Measurements from ENCODE around the gene DNM3.
"Not testable (repeated sequence)": the region's sequence is repeated elsewhere in the genome, so short reads cannot be mapped to it uniquely, and the experiment has no call there.

DNM3 gene

GRCh38 chr1:171985639-171986038 is 144.3 kb downstream of the DNM3 start:
- DNase-seq, result no peak

GRCh38 chr1:171988243-171988885 is 147.1 kb downstream of the DNM3 start:
- no peak for DNase-seq

DNA sequence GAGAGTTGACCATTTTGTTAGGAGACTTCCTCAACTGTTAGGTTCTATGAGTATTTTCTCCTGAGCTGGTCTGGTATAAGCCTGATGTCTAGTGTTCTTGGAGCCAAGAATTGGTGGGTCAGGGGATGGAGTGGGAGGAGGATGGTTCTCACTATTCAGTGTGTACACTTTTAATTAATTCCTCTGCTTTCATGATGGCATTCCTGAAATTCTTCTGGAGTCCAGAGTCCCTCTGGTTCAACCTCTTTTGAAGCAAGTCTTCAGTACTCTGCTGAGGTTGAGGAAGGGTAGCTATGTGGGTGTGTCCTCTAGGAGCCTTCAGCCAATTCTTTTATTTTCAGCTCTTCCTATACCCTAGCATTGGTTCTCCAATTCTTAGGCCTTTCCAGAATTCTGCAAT is 149.1 kb downstream of the DNM3 start:
- DNase-seq, result no peak

- DNase-seq, result no peak
These were observed 153.0 kb downstream of the DNM3 start for GRCh38 chr1:171994293-171994692.

GRCh38 chr1:171995573-171995972 is 154.3 kb downstream of the DNM3 start:
- no peak for DNase-seq

DNA sequence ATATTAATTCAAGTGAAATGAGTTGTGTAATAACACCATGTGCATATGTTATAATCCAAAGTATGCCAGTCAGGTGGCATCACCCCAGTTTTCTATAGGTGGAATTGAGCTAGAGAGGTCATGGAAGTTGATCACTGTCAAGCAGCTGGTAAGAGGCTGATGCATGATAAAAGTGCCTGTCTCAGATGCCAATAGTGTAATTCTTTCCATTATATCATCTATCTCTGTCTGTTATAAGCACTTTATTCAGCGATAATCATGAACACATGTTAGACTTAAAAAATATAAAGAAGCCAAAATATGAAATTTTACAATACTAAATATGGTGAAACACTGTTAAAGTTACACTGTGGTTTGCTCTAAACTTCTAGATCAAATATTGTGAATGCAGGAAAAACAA is 156.6 kb downstream of the DNM3 start:
- DNase-seq, result no peak

- DNase-seq, result no peak
These were observed 157.4 kb downstream of the DNM3 start for GRCh38 chr1:171998711-171999110.

DNA sequence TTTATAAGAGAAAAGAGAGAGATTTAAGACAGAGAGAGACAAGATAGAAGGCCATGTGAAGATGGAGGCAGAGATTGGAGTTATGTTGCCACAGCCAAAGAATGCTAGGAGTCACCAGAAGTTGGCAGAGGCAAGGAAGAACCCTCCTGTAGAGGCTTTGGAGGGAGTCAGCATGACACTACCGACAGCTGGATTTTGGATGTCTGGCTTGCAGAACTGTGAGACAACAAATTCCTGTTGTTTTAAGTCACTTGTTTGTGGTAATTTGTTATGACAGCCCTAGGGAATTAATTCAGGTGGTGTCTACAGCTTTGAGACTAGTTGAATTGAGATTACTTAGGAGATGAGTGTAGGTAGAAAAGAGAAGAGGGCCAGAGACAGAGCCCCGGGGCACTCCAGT is 158.5 kb downstream of the DNM3 start:
- DNase-seq, result no peak

DNA sequence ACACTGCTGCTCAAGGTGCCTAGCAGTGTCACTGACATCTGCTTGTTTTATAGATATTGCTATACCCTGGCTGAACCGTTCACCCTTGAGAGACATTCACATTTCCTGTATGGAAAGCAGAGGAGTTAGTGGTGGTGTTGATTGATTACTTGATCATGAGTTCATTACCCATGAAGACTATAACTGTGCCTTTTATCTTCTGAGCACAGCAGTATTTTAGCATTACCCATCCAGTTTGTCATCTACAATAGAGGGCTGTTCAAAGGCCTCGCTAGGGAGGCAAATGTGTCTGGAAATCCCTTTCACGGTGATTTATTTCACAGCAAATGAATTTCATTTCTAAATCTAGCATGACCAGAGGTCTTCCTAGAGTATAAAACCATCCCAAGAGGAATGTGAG is 160.0 kb downstream of the DNM3 start:
- DNase-seq, result no peak

DNA sequence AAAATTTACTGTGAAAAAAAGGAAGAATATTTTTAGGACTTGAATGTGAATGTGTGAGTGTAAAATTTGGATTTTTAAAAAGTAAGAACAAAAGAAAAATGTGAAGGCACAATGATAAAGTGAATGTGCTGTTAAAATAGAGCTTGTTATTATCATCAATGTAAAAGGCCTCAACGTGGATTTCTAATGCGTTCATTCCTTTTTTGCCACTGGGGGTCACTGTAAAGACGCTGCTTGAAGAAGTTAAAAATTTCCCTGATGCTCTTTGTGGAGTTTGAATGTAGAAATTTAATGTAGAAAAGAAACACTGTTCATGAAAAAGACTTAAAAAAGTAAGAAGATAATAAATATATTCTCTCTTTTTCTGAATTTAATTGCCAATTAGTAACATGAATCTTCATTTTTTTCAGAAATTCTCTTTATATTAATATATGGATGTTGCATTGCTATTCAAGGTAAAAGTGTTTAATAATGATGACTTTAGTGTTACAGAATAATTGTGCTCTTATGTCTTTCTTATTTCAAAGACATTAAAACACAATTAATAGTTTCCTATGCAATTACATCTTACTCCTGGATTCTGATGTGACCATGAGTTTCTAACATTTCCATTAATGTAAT is 161.5 kb downstream of the DNM3 start:
- DNase-seq, result no peak

GRCh38 chr1:172003766-172004530 is 162.7 kb downstream of the DNM3 start:
- no peak for DNase-seq

DNA sequence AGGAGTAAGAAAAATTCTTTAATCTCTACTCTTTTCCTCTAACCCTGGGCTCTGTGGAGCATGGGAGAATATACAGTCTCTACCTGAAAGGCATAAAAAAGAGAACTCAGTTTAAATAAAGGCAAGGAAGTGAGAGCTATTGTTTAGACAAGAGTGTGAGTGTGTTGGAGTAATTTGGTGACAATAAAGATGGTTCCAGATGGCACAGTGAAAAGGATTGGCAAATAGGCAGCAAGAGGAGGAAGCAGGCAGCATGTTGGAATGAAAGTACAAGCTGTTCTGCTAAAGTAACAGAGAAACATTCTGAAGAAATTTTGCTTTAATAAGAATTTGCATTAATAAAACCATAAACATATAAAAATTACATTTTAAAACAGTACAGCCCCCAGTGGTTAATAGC is 163.4 kb downstream of the DNM3 start:
- no peak for DNase-seq

DNA sequence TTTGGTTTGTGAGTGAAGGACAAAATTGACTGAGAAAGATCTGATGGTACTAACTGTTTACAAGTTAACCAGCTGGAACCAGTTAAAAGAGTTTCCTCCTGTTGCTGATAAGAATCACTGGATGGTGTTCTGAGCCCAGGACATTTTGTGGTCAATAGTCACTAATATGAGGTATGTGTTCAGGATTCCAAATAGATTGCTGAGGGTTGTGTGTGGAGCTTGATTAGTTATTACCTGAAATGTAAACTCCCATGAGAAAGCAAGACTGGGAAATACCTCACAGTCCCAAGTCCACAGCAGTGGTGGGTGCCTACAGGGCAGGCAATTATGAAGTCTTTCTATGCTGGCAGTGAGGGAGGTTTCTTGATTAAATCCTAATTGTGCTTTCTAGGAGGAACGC is 164.6 kb downstream of the DNM3 start:
- no peak for DNase-seq

GRCh38 chr1:172006660-172007059 is 165.4 kb downstream of the DNM3 start:
- no peak for DNase-seq

DNA sequence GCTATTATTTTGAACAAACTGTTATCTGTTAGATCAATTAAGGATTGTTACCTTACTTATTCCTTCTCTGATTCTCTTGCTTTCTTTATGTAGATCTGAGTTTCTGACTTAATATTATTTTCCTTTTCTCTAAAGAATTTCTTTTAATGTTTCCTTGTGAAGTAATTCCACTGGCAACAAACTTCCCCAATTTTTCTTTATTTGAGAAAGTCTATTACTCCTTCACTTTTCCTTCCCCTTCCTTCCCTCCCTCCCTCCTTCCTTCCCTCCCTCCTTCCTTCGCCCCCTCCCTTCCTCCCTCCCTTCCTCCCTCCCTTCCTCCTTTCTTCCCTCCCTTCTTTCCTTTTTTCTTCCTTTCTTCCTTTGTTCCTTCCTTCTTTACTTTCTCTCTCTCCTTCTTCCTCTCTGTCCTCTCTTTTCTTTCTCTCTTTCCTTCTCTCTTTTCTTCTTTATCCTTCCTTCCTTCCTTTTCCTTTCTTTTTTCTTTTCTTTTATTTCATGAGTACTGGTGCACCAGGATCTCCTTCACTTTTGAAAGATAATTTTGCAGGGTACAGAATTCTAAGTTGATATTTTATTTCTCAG is 177.5 kb downstream of the DNM3 start:
- no peak for DNase-seq

- no peak for DNase-seq
These were observed 178.7 kb downstream of the DNM3 start for GRCh38 chr1:172019976-172020375.

GRCh38 chr1:172024516-172024915 is 183.2 kb downstream of the DNM3 start:
- no peak for DNase-seq

DNA sequence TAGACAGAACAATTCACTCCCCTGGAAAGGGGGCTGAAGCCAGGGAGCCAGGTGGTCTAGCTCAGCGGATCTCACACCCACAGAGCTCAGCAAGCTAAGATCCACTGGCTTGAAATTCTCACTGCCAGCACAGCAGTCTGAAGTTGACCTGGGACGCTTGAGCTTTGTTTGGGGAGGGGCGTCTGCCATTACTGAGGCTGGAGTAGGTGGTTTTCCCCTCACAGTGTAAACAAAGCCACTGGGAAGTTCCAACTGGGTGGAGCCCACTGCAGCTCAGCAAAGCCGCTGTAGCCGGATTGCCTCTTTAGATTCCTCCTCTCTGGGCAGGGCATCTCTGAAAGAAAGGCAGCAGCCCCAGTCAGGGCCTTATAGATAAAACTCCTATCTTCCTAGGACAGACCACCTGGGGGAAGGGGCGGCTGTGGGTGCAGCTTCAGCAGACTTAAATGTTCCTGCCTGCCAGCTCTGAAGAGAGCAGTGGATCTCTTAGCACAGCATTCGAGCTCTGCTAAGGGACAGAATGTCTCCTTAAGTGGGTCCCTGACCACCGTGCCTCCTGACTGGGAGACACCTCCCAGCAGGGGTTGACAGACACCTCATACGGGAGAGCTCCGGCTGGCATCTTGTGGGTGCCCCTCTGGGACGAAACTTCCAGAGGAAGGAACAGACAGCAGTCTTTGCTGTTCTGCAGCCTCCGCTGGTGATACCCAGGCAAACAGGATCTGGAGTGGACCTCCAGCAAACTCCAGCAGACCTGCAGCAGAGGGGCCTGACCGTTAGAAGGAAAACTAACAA is 183.8 kb downstream of the DNM3 start:
- not testable (repeated sequence) for DNase-seq

DNA sequence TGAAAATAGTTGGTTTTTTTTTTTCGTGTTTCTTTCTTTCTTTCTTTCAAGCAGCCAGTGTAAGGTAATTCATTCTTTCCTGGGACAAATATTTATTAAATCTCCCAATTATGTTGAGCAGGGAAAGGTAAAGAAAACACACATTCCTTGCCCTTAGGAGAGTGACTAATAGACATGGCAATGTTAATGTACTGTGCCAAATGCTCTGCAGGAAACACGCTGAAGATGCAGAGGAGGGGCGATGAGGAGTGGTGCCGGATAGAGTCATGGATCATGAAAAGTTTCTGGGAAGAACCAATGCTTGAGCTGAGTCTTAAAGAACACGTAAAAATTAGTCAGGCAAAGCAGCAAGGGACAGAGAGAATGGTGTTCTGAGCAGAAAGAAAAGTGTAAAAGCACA is 199.2 kb downstream of the DNM3 start:
- no peak for DNase-seq

GRCh38 chr1:172041102-172041501 is 199.8 kb downstream of the DNM3 start:
- no peak for DNase-seq

DNA sequence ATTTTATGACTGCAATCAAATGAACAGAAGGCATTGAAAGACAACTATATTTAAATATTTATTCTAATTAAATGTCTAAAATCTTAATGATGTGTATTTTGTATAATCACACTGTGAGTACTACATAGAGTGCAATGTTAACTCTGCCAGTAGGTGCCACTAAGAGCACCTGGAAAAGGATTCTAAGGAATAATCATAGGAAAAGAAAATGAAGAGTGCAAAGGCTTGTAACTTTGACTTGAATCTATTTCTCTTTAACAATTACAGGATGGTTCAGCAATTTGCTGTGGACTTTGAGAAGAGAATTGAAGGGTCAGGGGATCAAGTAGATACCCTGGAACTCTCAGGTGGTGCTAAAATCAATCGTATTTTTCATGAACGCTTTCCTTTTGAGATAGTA is 200.4 kb downstream of the DNM3 start:
- no peak for DNase-seq

DNA sequence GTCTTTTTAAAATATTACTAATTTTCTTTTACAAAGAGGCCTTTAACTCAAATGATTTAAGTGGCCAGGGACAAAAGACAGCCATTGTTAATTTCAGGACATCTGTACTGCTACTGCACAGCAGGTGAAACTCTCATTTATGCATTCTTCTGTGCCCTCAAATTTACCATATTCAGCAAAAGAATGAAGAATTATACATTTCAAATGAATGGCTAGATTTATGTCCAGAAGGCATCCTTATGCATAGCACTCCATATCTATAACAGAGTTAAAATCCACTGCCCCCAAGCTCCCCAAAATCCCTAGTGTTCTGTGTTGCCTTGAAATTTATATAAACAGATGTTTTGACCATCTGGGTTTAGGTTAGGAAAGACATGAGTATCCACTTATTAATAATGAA is 202.6 kb downstream of the DNM3 start:
- DNase-seq, result no peak

DNA sequence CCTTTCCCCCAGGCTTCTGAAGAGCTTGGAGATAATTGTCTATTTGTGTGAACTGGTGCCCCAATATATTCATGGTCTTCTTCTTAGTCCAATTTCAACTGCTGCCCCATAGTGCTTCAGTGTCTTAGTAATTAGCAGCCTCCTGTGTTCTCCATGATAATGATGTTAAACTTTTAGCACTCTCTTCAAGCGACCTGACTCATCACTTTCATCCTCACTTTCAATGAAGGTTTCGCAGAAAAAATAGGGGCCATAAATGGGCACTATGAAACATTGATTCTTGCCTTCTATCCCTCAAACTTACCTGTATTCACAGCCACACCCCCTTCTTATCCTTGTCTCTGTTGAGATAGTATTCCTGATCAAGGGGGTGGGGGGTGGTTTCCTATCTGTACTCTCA is 210.6 kb downstream of the DNM3 start:
- no peak for DNase-seq
